Stimulated activated CD4-positive, alpha-beta T cell treated with anti-CD3 and anti-CD28 coated beads, Interleukin-15, amount 100 ng/mL, for 1 hour (primary cell): Measurements from ENCODE around the gene PRUNE2.

ENCODE experiments used
- DNase-seq, 2 donors: peaks; one replicate each; pipeline ENCODE4 v3.0.0-alpha.2; 2020; ENCODE audit warnings: low read depth in 1 of 2, low spot score in 1 of 2

PRUNE2 gene

GRCh38 chr9:76634356-76635054 is 271.4 kb downstream of the PRUNE2 start:
- DNase-seq = no peak

DNA sequence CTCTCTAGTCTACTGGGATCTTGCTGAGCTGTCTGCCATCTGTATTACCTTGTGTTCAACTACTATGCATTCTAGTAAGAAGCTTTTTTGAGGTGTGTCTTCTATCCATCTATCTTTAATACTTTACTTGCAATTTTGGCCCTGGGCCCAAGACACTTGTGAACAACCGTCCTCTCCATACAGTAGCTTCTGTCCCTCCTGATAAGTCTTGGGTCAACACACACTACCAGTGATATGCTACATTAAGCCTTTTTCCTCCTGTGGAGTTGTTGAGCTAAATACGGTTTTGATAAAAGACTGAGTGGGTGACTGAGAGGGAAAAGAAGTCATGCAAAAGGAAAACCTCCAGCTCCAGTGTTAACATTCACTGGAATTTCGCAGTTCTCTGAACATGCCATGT is 275.0 kb downstream of the PRUNE2 start:
- no peak for DNase-seq

DNA sequence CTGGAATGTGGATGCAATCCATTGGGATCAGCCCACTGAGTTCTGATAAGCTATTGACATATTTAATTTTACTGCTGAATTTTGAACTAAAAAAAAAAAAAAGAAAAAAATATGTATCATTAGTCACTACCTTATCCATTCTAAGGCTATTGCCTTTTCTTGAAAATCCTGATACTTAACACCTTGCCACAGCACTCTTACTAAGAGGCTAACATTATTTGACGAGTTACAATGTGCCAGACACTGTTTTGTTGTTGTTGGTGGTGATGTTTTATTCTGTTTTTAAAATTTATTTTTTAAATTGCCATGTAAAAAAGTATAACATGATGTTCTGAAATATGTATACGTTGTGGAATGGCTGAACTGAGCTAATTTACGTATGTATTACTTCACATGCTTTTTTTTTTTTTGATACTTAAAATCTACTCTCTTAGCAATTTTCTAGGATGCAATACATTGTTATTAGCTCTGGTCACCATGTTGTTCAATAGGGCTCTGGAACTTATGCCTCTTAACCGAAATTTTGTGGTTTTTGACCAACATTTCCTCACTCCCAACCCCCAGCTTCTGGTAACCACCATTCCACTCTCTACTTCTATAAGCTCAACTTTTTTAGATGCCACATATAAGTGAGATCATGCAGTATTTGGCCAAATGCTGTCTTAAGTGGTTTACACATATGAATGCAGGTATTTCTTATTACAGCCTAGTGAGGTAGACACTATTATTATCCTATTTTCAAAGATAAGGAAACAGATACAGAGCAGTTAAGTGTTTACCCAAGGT is 276.5 kb downstream of the PRUNE2 start:
- DNase-seq = no peak

- no peak for DNase-seq
Measured at GRCh38 chr9:76628155-76628554, 277.8 kb downstream of the PRUNE2 start.

DNA sequence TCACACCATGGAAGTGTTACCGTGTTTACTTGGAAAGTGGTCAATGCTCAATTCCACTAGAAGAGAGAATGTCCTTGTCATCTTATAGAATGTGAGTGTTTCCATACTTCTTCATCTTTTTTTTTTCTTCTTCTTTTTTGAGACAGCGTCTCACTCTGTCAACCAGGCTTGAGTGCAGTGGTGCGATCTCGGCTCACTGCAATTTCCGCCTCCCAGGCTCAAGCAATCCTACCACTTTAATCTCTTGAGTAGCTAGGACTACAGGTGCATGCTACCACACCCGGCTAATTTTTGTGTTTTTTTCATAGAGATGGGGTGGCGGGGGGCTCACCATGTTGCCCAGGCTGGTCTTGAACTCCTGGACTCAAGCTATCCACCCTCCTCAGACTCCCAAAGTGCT is 278.9 kb downstream of the PRUNE2 start:
- DNase-seq = no peak

GRCh38 chr9:76626141-76626540 is 279.8 kb downstream of the PRUNE2 start:
- DNase-seq = no peak

- DNase-seq = no peak
Measured at GRCh38 chr9:76624391-76625048, 281.4 kb downstream of the PRUNE2 start.

GRCh38 chr9:76620996-76621395 is 284.9 kb downstream of the PRUNE2 start:
- DNase-seq = no peak

DNA sequence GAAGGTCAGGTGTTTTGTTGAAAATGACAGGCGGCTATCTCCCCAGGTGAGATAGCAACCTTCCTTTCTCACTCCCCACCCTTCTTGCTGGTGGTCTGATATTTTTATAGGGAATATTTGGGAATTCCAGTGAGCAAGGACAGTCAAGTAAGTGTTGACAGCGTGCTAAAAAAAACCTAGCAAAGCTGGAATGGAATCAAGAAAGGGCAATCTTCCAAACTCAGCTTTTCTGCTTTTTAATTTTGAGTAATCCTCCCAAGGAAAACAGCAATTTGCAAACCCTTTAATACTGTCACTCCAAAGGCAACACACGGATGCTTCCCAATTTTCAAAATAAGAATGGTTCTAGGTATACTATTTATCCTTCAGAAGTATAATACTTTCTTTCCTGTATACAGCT is 285.3 kb downstream of the PRUNE2 start:
- DNase-seq = no peak

DNA sequence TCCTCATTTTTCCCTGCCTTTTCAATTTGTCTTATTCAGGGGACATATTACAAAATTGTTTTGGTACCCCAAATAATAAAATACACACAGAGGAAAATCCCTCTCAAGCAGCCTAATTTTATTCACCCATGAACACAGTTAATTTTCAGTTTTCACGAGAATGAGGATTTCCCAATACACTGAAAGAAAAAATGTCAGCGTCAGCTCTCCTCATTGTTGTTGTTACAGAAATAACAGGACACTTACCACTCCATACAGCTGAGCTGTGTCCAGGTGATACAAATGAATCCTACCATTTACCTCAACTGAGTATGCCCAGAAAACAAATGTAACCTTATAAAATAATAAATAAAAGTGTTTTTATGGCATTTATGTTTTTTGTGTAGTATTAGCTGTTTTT is 286.3 kb downstream of the PRUNE2 start:
- no peak for DNase-seq

DNA sequence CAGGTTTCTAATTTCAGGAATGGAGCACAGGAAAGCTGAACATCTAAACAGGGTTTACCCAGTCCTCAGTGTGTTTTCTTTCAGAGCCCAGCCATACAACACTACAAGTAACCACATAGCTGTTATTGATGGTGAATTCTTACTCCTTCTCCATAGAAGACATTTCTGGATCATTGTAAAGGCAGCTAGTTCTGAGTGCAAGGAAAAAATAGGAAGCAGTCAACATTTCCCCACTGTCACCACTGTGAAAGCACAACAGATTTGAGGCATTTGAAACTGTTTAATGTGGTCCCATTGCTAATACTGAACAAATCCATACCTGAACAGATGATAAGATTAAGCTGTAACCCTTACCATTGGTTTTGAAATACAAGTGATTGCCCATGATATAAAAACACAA is 286.7 kb downstream of the PRUNE2 start:
- DNase-seq = no peak

GRCh38 chr9:76618762-76619161 is 287.2 kb downstream of the PRUNE2 start:
- no peak for DNase-seq

DNA sequence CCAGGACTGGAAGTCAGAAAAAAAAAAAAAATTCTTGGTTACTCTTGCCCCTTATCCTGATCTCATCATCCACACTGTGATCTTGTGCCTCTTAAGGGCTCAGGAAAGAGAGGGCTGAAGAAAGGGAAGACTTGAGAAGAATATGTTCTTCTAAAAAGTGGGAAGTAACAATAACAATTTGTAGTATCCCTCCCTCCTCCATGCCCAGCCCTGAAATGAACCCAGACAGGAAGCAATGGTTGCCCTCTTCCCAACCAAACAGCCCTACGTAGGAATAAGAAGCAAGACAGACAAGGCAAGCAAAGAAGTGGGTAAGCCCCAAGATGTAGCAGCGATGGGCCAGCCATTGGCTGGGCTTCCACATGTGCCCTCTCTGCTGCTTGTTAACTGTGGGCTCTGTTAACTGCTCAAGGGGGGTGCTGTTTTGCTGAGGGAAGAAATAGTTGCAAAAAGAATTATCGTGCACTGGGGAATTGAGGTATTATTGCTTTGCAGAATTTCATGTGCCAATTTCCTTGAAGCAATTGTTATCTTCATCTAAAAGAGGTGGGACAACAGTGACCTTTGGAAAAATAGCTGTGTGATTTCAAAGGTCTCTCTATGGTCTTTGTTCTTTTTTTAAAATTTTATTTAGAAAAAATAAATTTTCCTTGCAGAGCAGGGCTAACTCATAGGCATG is 288.3 kb downstream of the PRUNE2 start:
- DNase-seq = no peak

DNA sequence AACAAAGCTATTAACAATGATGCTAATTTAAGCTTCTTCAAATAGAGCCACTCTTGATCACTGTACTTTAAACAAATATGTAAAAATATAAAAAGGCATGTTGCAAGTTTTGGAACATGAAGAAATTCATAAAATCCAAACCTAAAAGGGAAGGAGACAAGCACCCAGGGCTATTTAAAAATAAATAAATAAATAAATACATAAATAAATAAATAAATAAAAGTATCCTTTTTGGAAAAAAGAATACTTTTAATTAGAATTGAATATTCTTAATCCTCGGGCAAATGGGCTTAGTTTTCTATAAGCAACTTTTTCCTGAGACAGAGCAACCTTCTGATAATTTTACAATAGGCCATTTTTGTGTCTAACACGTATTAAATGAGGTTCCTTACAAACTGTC is 289.1 kb downstream of the PRUNE2 start:
- DNase-seq = no peak

- no peak for DNase-seq
Measured at GRCh38 chr9:76615177-76615603, 290.7 kb downstream of the PRUNE2 start.

- DNase-seq = no peak
Measured at GRCh38 chr9:76613974-76614373, 291.9 kb downstream of the PRUNE2 start.

DNA sequence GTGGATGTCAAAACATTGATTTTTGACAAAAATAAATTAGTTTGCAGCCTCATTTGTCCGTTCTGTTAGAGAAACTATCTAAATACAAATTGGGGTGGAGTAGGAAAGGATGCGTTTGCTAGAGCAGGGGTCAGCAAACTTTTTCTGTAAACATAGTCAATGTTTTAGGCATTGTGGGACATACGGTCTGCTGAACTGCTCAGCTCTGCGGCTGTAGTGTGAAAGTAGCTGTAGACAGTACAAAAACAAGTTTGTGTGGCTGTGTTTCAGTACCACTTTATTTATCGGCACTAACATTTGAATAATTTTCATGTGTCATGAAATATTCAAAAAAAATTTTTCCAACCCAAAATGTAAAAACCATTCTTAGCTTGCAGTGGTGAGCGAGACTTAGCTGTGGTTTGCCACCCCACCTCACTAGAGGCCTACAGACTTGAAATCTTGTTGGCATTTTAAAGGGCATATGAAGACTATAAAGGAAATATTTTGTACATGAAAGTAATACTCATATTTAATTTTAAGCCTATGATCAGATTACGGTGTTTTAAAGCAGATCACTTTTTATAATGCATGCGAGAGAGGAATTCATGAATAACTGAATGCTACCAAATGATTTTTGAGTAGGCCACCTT is 292.6 kb downstream of the PRUNE2 start:
- DNase-seq = no peak

DNA sequence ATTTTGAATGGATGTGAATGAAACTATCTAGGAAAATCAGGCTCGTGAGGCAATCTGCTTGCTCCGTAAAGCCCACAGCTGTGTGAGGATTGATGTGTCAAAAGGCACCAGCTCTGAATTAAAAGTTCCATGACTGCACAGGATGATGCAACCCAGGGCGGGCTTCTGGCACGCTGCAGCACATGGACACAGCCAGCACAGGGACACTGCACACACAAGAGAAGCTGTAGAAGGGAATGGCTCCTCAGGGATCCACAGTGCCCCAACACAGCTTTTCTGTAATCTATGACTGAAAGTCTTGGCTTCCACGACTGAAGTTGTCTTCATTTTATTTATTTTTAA is 295.9 kb downstream of the PRUNE2 start:
- no peak for DNase-seq

GRCh38 chr9:76609285-76610010 is 296.5 kb downstream of the PRUNE2 start:
- DNase-seq = no peak

- DNase-seq = no peak
Measured at GRCh38 chr9:76608575-76609273, 297.2 kb downstream of the PRUNE2 start.
